ENCODE data around the gene TRAF3IP1.
A peak's percentile ranks its signal among the peaks of the same experiment; 100 is the strongest.

TRAF3IP1 gene

DNA sequence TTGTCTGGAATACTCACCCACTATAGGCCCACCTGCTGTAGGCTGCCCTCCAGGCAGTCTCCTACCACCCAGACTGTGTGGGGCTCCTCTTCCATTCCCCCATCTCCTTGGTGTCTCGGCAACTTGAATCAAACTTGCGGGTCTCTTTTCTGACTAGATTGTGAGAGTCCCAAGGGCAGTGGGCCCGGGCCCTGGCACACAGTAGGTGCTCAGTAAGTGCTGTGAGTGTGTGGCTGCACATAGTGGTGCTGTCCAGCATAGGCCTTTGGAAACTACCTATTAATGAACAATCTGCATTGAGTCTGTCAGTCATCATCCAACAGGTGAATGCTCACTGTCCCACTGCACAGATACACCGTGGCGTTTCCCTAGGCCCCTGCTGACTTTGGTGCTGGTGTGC, 62.8 kb downstream of the TRAF3IP1 start:
- TF ChIP-seq, protein P1, sequence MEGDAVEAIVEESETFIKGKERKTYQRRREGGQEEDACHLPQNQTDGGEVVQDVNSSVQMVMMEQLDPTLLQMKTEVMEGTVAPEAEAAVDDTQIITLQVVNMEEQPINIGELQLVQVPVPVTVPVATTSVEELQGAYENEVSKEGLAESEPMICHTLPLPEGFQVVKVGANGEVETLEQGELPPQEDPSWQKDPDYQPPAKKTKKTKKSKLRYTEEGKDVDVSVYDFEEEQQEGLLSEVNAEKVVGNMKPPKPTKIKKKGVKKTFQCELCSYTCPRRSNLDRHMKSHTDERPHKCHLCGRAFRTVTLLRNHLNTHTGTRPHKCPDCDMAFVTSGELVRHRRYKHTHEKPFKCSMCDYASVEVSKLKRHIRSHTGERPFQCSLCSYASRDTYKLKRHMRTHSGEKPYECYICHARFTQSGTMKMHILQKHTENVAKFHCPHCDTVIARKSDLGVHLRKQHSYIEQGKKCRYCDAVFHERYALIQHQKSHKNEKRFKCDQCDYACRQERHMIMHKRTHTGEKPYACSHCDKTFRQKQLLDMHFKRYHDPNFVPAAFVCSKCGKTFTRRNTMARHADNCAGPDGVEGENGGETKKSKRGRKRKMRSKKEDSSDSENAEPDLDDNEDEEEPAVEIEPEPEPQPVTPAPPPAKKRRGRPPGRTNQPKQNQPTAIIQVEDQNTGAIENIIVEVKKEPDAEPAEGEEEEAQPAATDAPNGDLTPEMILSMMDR (IDR thresholded peaks at IDR 0.05): no peak
- no peak for TF ChIP-seq ZFX (IDR thresholded peaks at IDR 0.05; ENCODE audit: borderline replicate concordance)
- H3K27ac ChIP-seq: no peak overlapping the region

- H3K27ac ChIP-seq: no peak overlapping the region
Observed at GRCh38 chr2:238383743-238384380, 63.5 kb downstream of the TRAF3IP1 start.

DNA sequence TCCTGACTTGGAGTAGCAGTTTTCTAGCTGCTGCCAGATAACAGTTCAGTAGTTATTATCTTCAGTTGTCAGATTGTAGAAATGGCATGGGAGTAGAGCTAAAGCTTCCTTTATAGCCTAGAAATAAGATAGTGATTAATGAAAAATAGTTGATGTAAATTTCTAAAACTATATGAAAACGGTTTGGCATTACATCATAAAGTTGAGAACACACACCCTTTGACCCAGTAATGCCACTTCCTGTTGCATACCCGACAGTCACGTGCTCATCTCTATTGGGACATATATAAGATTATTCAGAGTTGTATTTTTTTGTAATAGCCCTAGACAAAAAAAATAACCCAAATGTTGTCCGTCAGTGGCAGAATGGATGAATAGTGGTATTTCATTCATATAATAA, 67.0 kb downstream of the TRAF3IP1 start:
- H3K27ac ChIP-seq: no peak overlapping the region
- no peak for TF ChIP-seq ZFX (IDR thresholded peaks at IDR 0.05; ENCODE audit: borderline replicate concordance)
- TF ChIP-seq, protein P1 (IDR thresholded peaks at IDR 0.05): no peak

More at GRCh38 chr2:238383743-238384380, 63.5 kb downstream of the TRAF3IP1 start:
- TF ChIP-seq ZFX (IDR thresholded peaks at IDR 0.05; ENCODE audit: borderline replicate concordance): no peak
- TF ChIP-seq, protein P1 (IDR thresholded peaks at IDR 0.05): no peak

DNA sequence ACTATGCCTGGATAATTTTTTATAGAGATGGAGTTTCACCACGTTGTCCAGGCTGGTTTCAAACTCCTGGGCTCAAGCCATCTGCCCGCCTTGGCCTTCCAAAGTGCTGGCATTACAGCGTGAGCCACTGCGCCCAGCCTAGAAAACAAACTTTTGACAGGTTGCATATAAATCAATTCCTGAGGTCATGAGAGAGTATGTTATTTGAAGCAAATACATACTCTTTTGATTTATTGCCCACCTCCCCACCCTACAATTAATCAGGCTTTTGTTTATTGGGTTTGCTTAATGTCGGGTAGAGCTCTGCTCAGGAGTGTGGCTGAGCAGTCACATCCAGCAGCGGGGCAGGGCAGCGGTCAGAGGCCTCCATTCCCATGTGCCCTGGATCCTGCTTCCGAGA, 68.5 kb downstream of the TRAF3IP1 start:
- H3K27ac ChIP-seq: no peak overlapping the region
- TF ChIP-seq ZFX (IDR thresholded peaks at IDR 0.05; ENCODE audit: borderline replicate concordance): no peak
- TF ChIP-seq, protein P1 (IDR thresholded peaks at IDR 0.05): no peak

DNA sequence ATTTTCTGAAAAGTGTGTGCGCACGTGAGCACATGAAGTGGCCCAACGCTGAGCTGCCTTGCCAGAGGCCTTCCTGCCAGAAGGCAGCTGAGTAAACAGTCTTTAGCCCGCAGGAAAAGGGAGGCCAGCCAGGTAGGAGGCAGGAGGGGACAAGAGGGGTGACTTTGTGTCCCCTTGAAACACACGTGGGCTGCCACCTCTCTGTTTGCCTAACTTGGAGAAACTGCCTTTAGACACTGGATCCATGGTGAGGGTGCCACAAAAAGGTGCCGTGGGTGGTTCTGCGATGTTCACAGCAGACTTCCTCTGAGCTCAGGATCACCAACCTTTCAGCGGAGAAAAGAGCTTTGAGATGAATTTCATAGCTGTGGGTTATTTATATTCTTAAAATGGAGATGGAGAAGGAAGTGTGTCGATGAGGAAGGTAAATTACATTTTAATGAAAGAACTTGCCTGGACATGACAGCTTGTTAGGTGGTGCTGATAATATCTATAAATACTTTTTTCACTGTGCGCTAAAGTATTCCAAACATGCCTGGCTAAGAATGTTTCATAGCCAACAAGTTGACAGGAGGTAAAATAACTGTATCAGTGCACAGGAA, 69.8 kb downstream of the TRAF3IP1 start:
- TF ChIP-seq, protein P1 (IDR thresholded peaks at IDR 0.05): no peak
- no peak for TF ChIP-seq ZFX (IDR thresholded peaks at IDR 0.05; ENCODE audit: borderline replicate concordance)
- H3K27ac ChIP-seq: peak overlapping the region; percentile 26; the same call in 1 of the 2 replicates

DNA sequence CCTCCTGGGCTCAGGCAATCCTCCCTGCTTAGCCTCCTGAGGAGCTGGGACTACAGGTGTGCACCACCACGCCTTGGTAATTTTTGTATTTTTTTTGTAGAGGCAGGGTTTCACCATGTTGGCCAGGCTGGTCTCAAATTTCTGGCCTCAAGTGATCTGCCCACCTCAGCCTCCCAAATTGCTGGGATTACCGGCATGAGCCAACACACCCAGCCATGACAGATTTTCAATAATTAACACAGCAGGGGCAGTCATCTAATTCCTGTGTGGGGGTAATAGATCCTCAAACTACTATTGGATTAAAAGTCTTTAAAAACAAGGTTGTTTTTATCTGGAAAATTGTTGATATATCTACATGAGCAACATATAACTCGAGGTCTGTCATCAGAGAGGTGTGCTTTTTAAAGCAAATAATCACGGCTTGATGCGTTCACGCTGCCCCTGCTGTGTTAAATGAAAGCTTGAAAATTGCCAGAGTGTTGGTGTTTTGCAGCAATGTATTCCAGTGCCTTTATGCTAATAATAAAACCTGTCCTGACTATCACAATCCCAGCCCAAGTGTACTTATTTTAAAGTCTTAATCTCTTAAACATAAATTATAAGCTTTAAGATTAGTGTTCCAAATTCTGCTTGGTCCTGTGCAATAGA, 70.8 kb downstream of the TRAF3IP1 start:
- TF ChIP-seq ZFX (IDR thresholded peaks at IDR 0.05; ENCODE audit: borderline replicate concordance): no peak
- TF ChIP-seq, protein P1 (IDR thresholded peaks at IDR 0.05): no peak

GRCh38 chr2:238396663-238397062, 76.3 kb downstream of the TRAF3IP1 start:
- no peak overlapping the region for H3K27ac ChIP-seq
- TF ChIP-seq, protein P1 (IDR thresholded peaks at IDR 0.05): no peak
- no peak for TF ChIP-seq ZFX (IDR thresholded peaks at IDR 0.05; ENCODE audit: borderline replicate concordance)

More for the DNA sequence above, 70.8 kb downstream of the TRAF3IP1 start:
- H3K27ac ChIP-seq: no peak overlapping the region
